ENCODE data around the gene SP110. TPM values are rescaled to one million over a fixed set of nuclear protein-coding genes. Genes with fewer than 3 reads are reported as not detected.

Gene SP110
- total RNA-seq, 2 donors from 2014 or later: 10.8 to 11.6 TPM

- no peaks in the 10 kb centered on the region for H3K9me3 ChIP-seq
- no peak for DNase-seq
- no peak overlapping the region for H3K27ac ChIP-seq
- H3K4me3 ChIP-seq: no peak overlapping the region
- no peak overlapping the region for H3K9ac ChIP-seq (ENCODE audit: low read depth in 2 of 2, low read length in 2 of 2)
- intact Hi-C loops (cut with DNase I): no loop called here
- H3K4me1 ChIP-seq: no peaks in the 10 kb centered on the region
- no peaks in the 10 kb centered on the region for H3K27me3 ChIP-seq
- H3K36me3 ChIP-seq: no peaks in the 10 kb centered on the region
- TF ChIP-seq, protein P1, sequence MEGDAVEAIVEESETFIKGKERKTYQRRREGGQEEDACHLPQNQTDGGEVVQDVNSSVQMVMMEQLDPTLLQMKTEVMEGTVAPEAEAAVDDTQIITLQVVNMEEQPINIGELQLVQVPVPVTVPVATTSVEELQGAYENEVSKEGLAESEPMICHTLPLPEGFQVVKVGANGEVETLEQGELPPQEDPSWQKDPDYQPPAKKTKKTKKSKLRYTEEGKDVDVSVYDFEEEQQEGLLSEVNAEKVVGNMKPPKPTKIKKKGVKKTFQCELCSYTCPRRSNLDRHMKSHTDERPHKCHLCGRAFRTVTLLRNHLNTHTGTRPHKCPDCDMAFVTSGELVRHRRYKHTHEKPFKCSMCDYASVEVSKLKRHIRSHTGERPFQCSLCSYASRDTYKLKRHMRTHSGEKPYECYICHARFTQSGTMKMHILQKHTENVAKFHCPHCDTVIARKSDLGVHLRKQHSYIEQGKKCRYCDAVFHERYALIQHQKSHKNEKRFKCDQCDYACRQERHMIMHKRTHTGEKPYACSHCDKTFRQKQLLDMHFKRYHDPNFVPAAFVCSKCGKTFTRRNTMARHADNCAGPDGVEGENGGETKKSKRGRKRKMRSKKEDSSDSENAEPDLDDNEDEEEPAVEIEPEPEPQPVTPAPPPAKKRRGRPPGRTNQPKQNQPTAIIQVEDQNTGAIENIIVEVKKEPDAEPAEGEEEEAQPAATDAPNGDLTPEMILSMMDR (IDR thresholded peaks at IDR 0.05): no peak
These were observed 26.4 kb upstream of the SP110 start for GRCh38 chr2:230246206-230246605.

DNA sequence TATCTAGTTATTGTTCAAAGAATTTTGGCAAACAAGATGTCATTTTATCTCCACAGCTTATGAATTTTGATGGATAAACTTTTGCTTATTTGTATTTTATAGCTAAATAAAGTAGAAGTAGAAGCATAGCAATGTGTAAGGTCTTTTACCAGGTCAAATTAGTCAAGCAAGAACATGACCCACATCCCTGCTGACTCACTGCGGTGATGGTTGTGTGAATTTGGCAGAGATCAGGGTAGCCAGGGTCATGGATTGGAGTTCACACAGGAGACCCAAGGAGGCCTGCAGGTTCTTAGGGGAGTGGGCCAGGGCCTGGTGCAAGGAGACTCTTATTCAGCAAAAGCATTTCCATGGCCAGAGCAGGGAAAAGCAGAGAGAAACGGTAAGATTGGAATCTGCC, 24.4 kb upstream of the SP110 start:
- Histone ChIP-seq H3K27me3 (no peaks in the 10 kb centered on the region), H3K9me3 (no peaks in the 10 kb centered on the region), H3K36me3 (no peaks in the 10 kb centered on the region), H3K4me1 (no peaks in the 10 kb centered on the region), H3K27ac (no peak overlapping the region), H3K4me3 (no peak overlapping the region), H3K9ac (ENCODE audit: low read depth in 2 of 2, low read length in 2 of 2) (no peak overlapping the region)
- DNase-seq: no peak
- intact Hi-C loops (cut with DNase I): no loop called here
- TF ChIP-seq, protein P1 (IDR thresholded peaks at IDR 0.05): no peak

DNA sequence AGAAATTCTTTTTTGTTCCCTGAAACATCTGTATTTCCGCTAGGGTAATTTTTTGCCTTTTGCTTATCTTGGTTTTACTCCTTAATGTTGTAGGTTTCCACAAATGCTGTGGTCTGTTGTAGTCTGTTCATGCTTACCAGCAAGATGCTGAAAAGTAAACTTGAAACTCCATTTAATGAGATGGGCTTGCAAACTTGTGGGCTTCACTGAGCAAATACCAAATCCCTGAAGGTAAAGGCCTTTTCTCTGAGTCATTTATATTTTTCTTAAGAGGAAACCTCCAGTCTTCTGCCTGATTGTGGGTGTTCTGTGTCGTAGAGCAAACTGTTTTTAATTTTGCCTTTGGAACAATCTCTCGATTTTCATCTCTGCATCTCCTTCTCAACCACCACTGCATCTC, 15.1 kb upstream of the SP110 start:
- H3K27ac ChIP-seq: no peak overlapping the region
- H3K9ac ChIP-seq (ENCODE audit: low read depth in 2 of 2, low read length in 2 of 2): no peak overlapping the region
- H3K27me3 ChIP-seq: no peaks in the 10 kb centered on the region
- H3K4me1 ChIP-seq: no peaks in the 10 kb centered on the region
- H3K9me3 ChIP-seq: no peaks in the 10 kb centered on the region
- TF ChIP-seq, protein P1 (IDR thresholded peaks at IDR 0.05): no peak
- no peak overlapping the region for H3K4me3 ChIP-seq
- intact Hi-C loops (cut with DNase I): no loop called here
- no peak for DNase-seq
- no peaks in the 10 kb centered on the region for H3K36me3 ChIP-seq

GRCh38 chr2:230234122-230234722, 14.4 kb upstream of the SP110 start:
- no peak overlapping the region for H3K9ac ChIP-seq (ENCODE audit: low read depth in 2 of 2, low read length in 2 of 2)
- H3K4me3 ChIP-seq: no peak overlapping the region
- H3K4me1 ChIP-seq: no peaks in the 10 kb centered on the region
- H3K9me3 ChIP-seq: no peaks in the 10 kb centered on the region
- TF ChIP-seq, protein P1 (IDR thresholded peaks at IDR 0.05): no peak
- no peak for DNase-seq
- intact Hi-C loops (cut with DNase I): no loop called here
- no peaks in the 10 kb centered on the region for H3K27me3 ChIP-seq
- H3K36me3 ChIP-seq: no peaks in the 10 kb centered on the region
- no peak overlapping the region for H3K27ac ChIP-seq

- Histone ChIP-seq H3K9me3 (no peaks in the 10 kb centered on the region), H3K4me3 (no peak overlapping the region), H3K4me1 (no peaks in the 10 kb centered on the region), H3K27ac (no peak overlapping the region), H3K27me3 (no peaks in the 10 kb centered on the region), H3K36me3 (no peaks in the 10 kb centered on the region), H3K9ac (ENCODE audit: low read depth in 2 of 2, low read length in 2 of 2) (no peak overlapping the region)
- DNase-seq: no peak
- TF ChIP-seq, protein P1 (IDR thresholded peaks at IDR 0.05): no peak
- intact Hi-C loops (cut with DNase I): no loop called here
These were observed 11.5 kb upstream of the SP110 start for GRCh38 chr2:230231251-230231650.

Data from colonic mucosa (tissue), 4 donors.